WTC11 (cell line): ENCODE results near the gene OR2V2. TPM values are rescaled to one million over a fixed set of nuclear protein-coding genes. Genes with fewer than 3 reads are reported as not detected.

Experiments used
- GABPB1 ChIP-seq: sonication (generic); formaldehyde crosslinking; IDR thresholded peaks from 2 replicates; pipeline ENCODE4 v1.8.1; 2023; ENCODE audit warnings: mild to moderate bottlenecking, missing genetic modification reagents
- KAT7 ChIP-seq: sonication (generic); formaldehyde crosslinking; IDR thresholded peaks from 2 replicates; pipeline ENCODE4 v1.8.1; 2023; ENCODE audit warnings: missing genetic modification reagents, mild to moderate bottlenecking, borderline replicate concordance
- NR2C2 ChIP-seq: sonication (generic); formaldehyde crosslinking; IDR thresholded peaks from 2 replicates; pipeline ENCODE4 v1.8.0; 2022; ENCODE audit warnings: mild to moderate bottlenecking, missing genetic modification reagents
- RELA ChIP-seq: sonication (generic); formaldehyde crosslinking; IDR thresholded peaks from 2 replicates; pipeline ENCODE4 v1.8.1; 2022; ENCODE audit warnings: missing genetic modification reagents, mild to moderate bottlenecking, borderline replicate concordance
- SMAD4 ChIP-seq: sonication (generic); formaldehyde crosslinking; IDR thresholded peaks from 2 replicates; pipeline ENCODE4 v1.8.0; 2022; ENCODE audit warnings: mild to moderate bottlenecking, missing genetic modification reagents
- ZNF416 ChIP-seq: fragments of 250-450 bp; sonication (Bioruptor Pico); IDR thresholded peaks from 2 replicates; pipeline ENCODE4 v1.9.0; 2021; ENCODE audit warnings: mild to moderate bottlenecking, inconsistent platforms
- total RNA-seq: library from RNA; stranded (reverse); gene quantifications from 3 replicates; pipeline ENCODE4 v1.2.3, GENCODE V29; 2021
- TF ChIP-seq, protein P1 (sequence below): fragments of 250-450 bp; sonication (Bioruptor Pico); IDR thresholded peaks from 2 replicates; pipeline ENCODE4 v1.9.0; 2021; ENCODE audit warnings: mild to moderate bottlenecking, borderline replicate concordance
- TF ChIP-seq, protein P2 (sequence below): sonication (generic); formaldehyde crosslinking; conservative IDR thresholded peaks from 2 replicates; pipeline ENCODE4 v1.8.1; 2022; ENCODE audit warnings: mild to moderate bottlenecking, missing genetic modification reagents
- TF ChIP-seq, protein P3 (sequence below): sonication (generic); formaldehyde crosslinking; IDR thresholded peaks from 2 replicates; pipeline ENCODE4 v1.8.1; 2022; ENCODE audit warnings: mild to moderate bottlenecking, moderate library complexity, missing genetic modification reagents
- TF ChIP-seq, protein P4 (sequence below): sonication (generic); formaldehyde crosslinking; IDR thresholded peaks from 2 replicates; pipeline ENCODE4 v1.8.0; 2022; ENCODE audit warnings: missing genetic modification reagents
- TF ChIP-seq, protein P5 (sequence below): sonication (generic); formaldehyde crosslinking; IDR thresholded peaks from 2 replicates; pipeline ENCODE4 v1.8.0; 2023; ENCODE audit warnings: missing genetic modification reagents
- TF ChIP-seq, protein P6 (sequence below): sonication (generic); formaldehyde crosslinking; IDR thresholded peaks from 2 replicates; pipeline ENCODE4 v1.8.0; 2023; ENCODE audit warnings: mild to moderate bottlenecking, missing genetic modification reagents
- TF ChIP-seq, protein P7 (sequence below): sonication (generic); formaldehyde crosslinking; IDR thresholded peaks from 2 replicates; pipeline ENCODE4 v1.8.1; 2023; ENCODE audit warnings: mild to moderate bottlenecking, missing genetic modification reagents
- TF ChIP-seq, protein P8 (sequence below): sonication (generic); formaldehyde crosslinking; IDR thresholded peaks from 2 replicates; pipeline ENCODE4 v1.8.1; 2023; ENCODE audit warnings: mild to moderate bottlenecking, missing genetic modification reagents, moderate library complexity

The OR2V2 gene
- total RNA-seq, 1 experiment from 2014 or later, result not detected

DNA sequence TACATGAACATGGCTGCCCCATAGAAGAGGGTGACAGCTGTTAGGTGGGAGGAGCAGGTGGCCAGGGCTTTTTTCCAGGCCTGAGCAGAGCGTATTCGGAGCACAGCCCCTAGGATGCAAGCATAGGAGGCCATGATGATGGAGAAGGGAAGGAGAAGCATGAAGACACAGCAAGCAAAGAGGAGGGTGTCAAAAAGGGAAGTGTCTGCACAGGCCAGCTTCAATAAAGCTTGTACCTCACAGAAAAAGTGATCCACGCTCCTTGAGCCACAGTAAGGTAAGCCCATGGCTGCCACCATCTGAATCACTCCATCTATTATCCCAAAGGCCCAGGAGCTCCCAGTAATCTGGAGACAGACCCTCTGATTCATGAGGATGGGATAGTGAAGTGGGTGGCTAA lies 22.9 kb upstream of the OR2V2 start (continued):
- TF ChIP-seq, protein P1, sequence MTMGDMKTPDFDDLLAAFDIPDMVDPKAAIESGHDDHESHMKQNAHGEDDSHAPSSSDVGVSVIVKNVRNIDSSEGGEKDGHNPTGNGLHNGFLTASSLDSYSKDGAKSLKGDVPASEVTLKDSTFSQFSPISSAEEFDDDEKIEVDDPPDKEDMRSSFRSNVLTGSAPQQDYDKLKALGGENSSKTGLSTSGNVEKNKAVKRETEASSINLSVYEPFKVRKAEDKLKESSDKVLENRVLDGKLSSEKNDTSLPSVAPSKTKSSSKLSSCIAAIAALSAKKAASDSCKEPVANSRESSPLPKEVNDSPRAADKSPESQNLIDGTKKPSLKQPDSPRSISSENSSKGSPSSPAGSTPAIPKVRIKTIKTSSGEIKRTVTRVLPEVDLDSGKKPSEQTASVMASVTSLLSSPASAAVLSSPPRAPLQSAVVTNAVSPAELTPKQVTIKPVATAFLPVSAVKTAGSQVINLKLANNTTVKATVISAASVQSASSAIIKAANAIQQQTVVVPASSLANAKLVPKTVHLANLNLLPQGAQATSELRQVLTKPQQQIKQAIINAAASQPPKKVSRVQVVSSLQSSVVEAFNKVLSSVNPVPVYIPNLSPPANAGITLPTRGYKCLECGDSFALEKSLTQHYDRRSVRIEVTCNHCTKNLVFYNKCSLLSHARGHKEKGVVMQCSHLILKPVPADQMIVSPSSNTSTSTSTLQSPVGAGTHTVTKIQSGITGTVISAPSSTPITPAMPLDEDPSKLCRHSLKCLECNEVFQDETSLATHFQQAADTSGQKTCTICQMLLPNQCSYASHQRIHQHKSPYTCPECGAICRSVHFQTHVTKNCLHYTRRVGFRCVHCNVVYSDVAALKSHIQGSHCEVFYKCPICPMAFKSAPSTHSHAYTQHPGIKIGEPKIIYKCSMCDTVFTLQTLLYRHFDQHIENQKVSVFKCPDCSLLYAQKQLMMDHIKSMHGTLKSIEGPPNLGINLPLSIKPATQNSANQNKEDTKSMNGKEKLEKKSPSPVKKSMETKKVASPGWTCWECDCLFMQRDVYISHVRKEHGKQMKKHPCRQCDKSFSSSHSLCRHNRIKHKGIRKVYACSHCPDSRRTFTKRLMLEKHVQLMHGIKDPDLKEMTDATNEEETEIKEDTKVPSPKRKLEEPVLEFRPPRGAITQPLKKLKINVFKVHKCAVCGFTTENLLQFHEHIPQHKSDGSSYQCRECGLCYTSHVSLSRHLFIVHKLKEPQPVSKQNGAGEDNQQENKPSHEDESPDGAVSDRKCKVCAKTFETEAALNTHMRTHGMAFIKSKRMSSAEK (CRISPR knock-in tag), result no peak
- TF ChIP-seq SMAD4 (no peak), GABPB1 (CRISPR knock-in tag) (no peak), NR2C2 (CRISPR knock-in tag) (no peak), ZNF416 (CRISPR knock-in tag) (no peak), RELA (CRISPR knock-in tag) (no peak), KAT7 (CRISPR knock-in tag) (no peak)
- TF ChIP-seq, protein P2, sequence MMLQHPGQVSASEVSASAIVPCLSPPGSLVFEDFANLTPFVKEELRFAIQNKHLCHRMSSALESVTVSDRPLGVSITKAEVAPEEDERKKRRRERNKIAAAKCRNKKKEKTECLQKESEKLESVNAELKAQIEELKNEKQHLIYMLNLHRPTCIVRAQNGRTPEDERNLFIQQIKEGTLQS (CRISPR knock-in tag), result no peak
- TF ChIP-seq, protein P3, sequence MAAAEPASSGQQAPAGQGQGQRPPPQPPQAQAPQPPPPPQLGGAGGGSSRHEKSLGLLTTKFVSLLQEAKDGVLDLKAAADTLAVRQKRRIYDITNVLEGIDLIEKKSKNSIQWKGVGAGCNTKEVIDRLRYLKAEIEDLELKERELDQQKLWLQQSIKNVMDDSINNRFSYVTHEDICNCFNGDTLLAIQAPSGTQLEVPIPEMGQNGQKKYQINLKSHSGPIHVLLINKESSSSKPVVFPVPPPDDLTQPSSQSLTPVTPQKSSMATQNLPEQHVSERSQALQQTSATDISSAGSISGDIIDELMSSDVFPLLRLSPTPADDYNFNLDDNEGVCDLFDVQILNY, result no peak
- TF ChIP-seq, protein P4, sequence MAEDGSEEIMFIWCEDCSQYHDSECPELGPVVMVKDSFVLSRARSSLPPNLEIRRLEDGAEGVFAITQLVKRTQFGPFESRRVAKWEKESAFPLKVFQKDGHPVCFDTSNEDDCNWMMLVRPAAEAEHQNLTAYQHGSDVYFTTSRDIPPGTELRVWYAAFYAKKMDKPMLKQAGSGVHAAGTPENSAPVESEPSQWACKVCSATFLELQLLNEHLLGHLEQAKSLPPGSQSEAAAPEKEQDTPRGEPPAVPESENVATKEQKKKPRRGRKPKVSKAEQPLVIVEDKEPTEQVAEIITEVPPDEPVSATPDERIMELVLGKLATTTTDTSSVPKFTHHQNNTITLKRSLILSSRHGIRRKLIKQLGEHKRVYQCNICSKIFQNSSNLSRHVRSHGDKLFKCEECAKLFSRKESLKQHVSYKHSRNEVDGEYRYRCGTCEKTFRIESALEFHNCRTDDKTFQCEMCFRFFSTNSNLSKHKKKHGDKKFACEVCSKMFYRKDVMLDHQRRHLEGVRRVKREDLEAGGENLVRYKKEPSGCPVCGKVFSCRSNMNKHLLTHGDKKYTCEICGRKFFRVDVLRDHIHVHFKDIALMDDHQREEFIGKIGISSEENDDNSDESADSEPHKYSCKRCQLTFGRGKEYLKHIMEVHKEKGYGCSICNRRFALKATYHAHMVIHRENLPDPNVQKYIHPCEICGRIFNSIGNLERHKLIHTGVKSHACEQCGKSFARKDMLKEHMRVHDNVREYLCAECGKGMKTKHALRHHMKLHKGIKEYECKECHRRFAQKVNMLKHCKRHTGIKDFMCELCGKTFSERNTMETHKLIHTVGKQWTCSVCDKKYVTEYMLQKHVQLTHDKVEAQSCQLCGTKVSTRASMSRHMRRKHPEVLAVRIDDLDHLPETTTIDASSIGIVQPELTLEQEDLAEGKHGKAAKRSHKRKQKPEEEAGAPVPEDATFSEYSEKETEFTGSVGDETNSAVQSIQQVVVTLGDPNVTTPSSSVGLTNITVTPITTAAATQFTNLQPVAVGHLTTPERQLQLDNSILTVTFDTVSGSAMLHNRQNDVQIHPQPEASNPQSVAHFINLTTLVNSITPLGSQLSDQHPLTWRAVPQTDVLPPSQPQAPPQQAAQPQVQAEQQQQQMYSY (CRISPR knock-in tag), result no peak
- TF ChIP-seq, protein P5, sequence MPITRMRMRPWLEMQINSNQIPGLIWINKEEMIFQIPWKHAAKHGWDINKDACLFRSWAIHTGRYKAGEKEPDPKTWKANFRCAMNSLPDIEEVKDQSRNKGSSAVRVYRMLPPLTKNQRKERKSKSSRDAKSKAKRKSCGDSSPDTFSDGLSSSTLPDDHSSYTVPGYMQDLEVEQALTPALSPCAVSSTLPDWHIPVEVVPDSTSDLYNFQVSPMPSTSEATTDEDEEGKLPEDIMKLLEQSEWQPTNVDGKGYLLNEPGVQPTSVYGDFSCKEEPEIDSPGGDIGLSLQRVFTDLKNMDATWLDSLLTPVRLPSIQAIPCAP (CRISPR knock-in tag), result no peak
- TF ChIP-seq, protein P6, sequence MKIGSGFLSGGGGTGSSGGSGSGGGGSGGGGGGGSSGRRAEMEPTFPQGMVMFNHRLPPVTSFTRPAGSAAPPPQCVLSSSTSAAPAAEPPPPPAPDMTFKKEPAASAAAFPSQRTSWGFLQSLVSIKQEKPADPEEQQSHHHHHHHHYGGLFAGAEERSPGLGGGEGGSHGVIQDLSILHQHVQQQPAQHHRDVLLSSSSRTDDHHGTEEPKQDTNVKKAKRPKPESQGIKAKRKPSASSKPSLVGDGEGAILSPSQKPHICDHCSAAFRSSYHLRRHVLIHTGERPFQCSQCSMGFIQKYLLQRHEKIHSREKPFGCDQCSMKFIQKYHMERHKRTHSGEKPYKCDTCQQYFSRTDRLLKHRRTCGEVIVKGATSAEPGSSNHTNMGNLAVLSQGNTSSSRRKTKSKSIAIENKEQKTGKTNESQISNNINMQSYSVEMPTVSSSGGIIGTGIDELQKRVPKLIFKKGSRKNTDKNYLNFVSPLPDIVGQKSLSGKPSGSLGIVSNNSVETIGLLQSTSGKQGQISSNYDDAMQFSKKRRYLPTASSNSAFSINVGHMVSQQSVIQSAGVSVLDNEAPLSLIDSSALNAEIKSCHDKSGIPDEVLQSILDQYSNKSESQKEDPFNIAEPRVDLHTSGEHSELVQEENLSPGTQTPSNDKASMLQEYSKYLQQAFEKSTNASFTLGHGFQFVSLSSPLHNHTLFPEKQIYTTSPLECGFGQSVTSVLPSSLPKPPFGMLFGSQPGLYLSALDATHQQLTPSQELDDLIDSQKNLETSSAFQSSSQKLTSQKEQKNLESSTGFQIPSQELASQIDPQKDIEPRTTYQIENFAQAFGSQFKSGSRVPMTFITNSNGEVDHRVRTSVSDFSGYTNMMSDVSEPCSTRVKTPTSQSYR, result no peak
- TF ChIP-seq, protein P7, sequence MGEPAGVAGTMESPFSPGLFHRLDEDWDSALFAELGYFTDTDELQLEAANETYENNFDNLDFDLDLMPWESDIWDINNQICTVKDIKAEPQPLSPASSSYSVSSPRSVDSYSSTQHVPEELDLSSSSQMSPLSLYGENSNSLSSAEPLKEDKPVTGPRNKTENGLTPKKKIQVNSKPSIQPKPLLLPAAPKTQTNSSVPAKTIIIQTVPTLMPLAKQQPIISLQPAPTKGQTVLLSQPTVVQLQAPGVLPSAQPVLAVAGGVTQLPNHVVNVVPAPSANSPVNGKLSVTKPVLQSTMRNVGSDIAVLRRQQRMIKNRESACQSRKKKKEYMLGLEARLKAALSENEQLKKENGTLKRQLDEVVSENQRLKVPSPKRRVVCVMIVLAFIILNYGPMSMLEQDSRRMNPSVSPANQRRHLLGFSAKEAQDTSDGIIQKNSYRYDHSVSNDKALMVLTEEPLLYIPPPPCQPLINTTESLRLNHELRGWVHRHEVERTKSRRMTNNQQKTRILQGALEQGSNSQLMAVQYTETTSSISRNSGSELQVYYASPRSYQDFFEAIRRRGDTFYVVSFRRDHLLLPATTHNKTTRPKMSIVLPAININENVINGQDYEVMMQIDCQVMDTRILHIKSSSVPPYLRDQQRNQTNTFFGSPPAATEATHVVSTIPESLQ, result no peak
- TF ChIP-seq, protein P8, sequence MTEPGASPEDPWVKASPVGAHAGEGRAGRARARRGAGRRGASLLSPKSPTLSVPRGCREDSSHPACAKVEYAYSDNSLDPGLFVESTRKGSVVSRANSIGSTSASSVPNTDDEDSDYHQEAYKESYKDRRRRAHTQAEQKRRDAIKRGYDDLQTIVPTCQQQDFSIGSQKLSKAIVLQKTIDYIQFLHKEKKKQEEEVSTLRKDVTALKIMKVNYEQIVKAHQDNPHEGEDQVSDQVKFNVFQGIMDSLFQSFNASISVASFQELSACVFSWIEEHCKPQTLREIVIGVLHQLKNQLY (CRISPR knock-in tag), result no peak
